ENCODE measurements around the gene HOXB8. TPM values are rescaled to one million over a fixed set of nuclear protein-coding genes. Genes with fewer than 3 reads are reported as not detected.

The HOXB8 gene
- total RNA-seq, 1 experiment from 2014 or later = 45.9 TPM

DNA sequence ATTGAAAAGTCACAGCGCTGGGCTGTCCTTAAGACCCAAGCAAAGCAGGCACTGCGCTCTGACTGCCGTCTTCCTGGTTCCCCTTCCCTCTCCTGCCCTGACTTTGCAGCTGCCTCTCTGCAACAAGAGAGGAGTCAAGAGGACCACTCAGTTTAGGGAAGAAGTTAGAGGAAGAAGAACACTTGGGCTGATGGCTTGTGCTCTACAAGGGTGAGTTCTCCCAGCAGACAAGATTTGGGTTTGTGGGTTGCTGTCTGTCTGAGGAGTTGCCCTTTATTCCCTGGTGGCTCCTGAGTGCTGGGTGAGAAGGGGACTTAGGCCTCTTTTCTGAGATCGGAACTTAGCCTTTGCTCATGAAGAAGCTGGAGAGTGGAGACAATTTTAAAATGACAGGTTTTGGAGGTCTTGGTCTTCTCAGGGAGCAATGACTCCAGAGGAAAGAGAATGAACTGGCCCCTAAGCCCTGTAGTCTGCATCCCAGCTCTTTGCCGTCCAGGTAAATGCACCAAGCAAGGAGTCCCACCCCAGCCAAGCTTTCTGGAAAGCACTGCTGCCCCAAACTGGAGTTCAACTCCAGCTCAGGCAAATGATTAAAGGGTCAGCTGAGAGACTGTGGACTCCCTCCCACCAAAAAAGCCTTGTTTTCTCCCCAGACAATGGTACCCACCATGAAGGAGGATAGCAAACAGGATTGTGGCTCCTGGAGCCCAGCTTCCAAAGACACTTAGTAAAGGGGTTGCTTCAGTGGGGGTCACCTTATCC lies 13.7 kb upstream of the HOXB8 start:
- H3K27ac ChIP-seq (ENCODE audit: low read length) = peak overlapping the region; percentile 57; the same call in 1 of the 2 replicates
- CTCF ChIA-PET = interaction anchor here (1.1 kb wide), 1 partner anchor 321 kb away, joined by 3 read pairs; no protein-coding TSS in a partner anchor
- no TSS peak for BruUV-seq (replicated peaks)
- H3K27me3 ChIP-seq (ENCODE audit: control insufficient read depth, insufficient read depth, low read length) = no peaks in the 10 kb centered on the region
- H3K9me3 ChIP-seq (ENCODE audit: control insufficient read depth, insufficient read depth, low read depth, low read length) = no peaks in the 10 kb centered on the region
- peaks cover 41% of the 10 kb centered on the region for H3K4me1 ChIP-seq (ENCODE audit: control insufficient read depth, insufficient read depth, low read length)
- 0 out of 2 replicates have a peak, but pooled peaks cover 3% of the 10 kb centered on the region for H3K36me3 ChIP-seq (ENCODE audit: control insufficient read depth, insufficient read depth, low read length)
- in situ Hi-C loops (cut with HindIII; ENCODE audit: low pct_unique_long_range_greater_than_20kb, low sequenced_read_pairs) = no loop called here
- POLR2A ChIA-PET = no interaction called here
- H3K4me3 ChIP-seq (ENCODE audit: low read depth in 2 of 2, low read length in 2 of 2) = no peak overlapping the region
- ATAC-seq (no peak), DNase-seq (ENCODE audit: low read depth, low spot score) (no peak)
- intact Hi-C loops (cut with micrococcal nuclease; ENCODE audit: unreplicated experiment) = no loop called here
- TF ChIP-seq SIN3A (IDR thresholded peaks at IDR 0.05; ENCODE audit: borderline replicate concordance, insufficient read depth, low read depth, low read length) = no peak
- TF ChIP-seq TCF7L2 (IDR thresholded peaks at IDR 0.05; ENCODE audit: low read depth, low read length) = no peak
- TF ChIP-seq POLR2AphosphoS5 (IDR thresholded peaks at IDR 0.05; ENCODE audit: low read depth, low read length) = no peak
- TF ChIP-seq, protein P1, sequence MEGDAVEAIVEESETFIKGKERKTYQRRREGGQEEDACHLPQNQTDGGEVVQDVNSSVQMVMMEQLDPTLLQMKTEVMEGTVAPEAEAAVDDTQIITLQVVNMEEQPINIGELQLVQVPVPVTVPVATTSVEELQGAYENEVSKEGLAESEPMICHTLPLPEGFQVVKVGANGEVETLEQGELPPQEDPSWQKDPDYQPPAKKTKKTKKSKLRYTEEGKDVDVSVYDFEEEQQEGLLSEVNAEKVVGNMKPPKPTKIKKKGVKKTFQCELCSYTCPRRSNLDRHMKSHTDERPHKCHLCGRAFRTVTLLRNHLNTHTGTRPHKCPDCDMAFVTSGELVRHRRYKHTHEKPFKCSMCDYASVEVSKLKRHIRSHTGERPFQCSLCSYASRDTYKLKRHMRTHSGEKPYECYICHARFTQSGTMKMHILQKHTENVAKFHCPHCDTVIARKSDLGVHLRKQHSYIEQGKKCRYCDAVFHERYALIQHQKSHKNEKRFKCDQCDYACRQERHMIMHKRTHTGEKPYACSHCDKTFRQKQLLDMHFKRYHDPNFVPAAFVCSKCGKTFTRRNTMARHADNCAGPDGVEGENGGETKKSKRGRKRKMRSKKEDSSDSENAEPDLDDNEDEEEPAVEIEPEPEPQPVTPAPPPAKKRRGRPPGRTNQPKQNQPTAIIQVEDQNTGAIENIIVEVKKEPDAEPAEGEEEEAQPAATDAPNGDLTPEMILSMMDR (IDR thresholded peaks at IDR 0.05) = no peak
- TF ChIP-seq, protein P2, sequence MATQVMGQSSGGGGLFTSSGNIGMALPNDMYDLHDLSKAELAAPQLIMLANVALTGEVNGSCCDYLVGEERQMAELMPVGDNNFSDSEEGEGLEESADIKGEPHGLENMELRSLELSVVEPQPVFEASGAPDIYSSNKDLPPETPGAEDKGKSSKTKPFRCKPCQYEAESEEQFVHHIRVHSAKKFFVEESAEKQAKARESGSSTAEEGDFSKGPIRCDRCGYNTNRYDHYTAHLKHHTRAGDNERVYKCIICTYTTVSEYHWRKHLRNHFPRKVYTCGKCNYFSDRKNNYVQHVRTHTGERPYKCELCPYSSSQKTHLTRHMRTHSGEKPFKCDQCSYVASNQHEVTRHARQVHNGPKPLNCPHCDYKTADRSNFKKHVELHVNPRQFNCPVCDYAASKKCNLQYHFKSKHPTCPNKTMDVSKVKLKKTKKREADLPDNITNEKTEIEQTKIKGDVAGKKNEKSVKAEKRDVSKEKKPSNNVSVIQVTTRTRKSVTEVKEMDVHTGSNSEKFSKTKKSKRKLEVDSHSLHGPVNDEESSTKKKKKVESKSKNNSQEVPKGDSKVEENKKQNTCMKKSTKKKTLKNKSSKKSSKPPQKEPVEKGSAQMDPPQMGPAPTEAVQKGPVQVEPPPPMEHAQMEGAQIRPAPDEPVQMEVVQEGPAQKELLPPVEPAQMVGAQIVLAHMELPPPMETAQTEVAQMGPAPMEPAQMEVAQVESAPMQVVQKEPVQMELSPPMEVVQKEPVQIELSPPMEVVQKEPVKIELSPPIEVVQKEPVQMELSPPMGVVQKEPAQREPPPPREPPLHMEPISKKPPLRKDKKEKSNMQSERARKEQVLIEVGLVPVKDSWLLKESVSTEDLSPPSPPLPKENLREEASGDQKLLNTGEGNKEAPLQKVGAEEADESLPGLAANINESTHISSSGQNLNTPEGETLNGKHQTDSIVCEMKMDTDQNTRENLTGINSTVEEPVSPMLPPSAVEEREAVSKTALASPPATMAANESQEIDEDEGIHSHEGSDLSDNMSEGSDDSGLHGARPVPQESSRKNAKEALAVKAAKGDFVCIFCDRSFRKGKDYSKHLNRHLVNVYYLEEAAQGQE (IDR thresholded peaks at IDR 0.05; ENCODE audit: insufficient read depth in 1 of 2, low read depth in 2 of 2, low read length in 1 of 2) = no peak

DNA sequence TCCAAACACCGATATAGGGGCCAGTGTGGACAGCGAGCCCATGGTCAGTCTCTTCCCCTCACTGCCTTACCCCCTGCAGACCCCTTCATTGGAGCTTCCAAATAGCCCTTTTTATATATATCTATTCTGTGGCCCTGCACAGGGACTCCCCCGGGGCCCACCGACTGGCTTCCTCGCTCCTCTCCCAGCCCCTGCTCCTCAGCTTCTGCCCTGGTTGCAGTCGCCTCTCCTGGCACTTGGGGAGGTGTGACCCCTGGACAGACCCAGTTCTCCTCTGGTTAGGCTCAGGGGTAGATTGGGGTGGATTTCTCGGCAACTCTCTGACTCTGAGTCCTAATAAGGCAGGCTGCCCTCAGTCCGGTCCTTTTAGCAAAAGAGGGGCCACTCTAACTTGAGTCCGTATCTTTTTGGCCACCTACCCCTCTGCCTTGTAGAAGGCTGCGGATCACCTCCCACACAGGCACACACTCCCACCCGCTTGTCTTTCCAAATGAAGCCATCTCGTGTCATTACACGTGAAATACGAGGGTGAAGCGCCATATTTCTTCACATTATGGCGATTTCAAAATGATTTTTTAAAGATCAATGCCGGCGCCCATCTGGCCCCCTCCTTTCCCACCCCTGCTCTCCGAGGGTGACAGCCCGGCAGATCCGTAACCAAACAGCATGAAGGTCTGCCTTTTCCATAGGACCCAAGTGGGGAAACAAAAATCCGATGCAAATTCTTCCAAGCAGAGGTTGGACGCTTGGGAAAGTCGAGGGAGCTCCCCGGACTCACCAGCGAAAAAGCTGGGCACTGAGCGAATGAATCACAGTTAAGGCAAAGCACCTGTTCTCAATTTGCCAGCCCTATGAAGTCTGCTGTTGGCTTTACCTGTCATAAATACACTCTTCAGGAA lies 12.8 kb upstream of the HOXB8 start:
- H3K9me3 ChIP-seq (ENCODE audit: control insufficient read depth, insufficient read depth, low read depth, low read length) = no peaks in the 10 kb centered on the region
- H3K27me3 ChIP-seq (ENCODE audit: control insufficient read depth, insufficient read depth, low read length) = no peaks in the 10 kb centered on the region
- TF ChIP-seq POLR2AphosphoS5 (IDR thresholded peaks at IDR 0.05; ENCODE audit: low read depth, low read length) = no peak
- TF ChIP-seq, protein P2 (IDR thresholded peaks at IDR 0.05; ENCODE audit: insufficient read depth in 1 of 2, low read depth in 2 of 2, low read length in 1 of 2) = no peak
- TF ChIP-seq SIN3A (IDR thresholded peaks at IDR 0.05; ENCODE audit: borderline replicate concordance, insufficient read depth, low read depth, low read length) = no peak
- TF ChIP-seq, protein P1 (IDR thresholded peaks at IDR 0.05) = no peak
- TF ChIP-seq TCF7L2 (IDR thresholded peaks at IDR 0.05; ENCODE audit: low read depth, low read length) = no peak
- DNase-seq (ENCODE audit: low read depth, low spot score) (no peak), ATAC-seq (no peak)
- H3K4me3 ChIP-seq (ENCODE audit: low read depth in 2 of 2, low read length in 2 of 2) = no peak overlapping the region
- POLR2A ChIA-PET = interaction anchor here (0.6 kb wide), 1 partner anchor 363 kb away, joined by 4 read pairs; no protein-coding TSS in a partner anchor
- intact Hi-C loops (cut with micrococcal nuclease; ENCODE audit: unreplicated experiment) (no loop called here), in situ Hi-C loops (cut with HindIII; ENCODE audit: low pct_unique_long_range_greater_than_20kb, low sequenced_read_pairs) (no loop called here)
- peak overlapping the region; percentile 99 for H3K27ac ChIP-seq (ENCODE audit: low read length)
- 0 out of 2 replicates have a peak, but pooled peaks cover 3% of the 10 kb centered on the region for H3K36me3 ChIP-seq (ENCODE audit: control insufficient read depth, insufficient read depth, low read length)
- CTCF ChIA-PET = interaction anchor here (1.1 kb wide), 1 partner anchor 320 kb away, joined by 3 read pairs; no protein-coding TSS in a partner anchor
- BruUV-seq (replicated peaks) = no TSS peak
- H3K4me1 ChIP-seq (ENCODE audit: control insufficient read depth, insufficient read depth, low read length) = peaks cover 48% of the 10 kb centered on the region
